ENCODE data around the gene ALDOA.
"Not testable (repeated sequence)": the region's sequence is repeated elsewhere in the genome, so short reads cannot be mapped to it uniquely, and the experiment has no call there.

ALDOA gene

DNA sequence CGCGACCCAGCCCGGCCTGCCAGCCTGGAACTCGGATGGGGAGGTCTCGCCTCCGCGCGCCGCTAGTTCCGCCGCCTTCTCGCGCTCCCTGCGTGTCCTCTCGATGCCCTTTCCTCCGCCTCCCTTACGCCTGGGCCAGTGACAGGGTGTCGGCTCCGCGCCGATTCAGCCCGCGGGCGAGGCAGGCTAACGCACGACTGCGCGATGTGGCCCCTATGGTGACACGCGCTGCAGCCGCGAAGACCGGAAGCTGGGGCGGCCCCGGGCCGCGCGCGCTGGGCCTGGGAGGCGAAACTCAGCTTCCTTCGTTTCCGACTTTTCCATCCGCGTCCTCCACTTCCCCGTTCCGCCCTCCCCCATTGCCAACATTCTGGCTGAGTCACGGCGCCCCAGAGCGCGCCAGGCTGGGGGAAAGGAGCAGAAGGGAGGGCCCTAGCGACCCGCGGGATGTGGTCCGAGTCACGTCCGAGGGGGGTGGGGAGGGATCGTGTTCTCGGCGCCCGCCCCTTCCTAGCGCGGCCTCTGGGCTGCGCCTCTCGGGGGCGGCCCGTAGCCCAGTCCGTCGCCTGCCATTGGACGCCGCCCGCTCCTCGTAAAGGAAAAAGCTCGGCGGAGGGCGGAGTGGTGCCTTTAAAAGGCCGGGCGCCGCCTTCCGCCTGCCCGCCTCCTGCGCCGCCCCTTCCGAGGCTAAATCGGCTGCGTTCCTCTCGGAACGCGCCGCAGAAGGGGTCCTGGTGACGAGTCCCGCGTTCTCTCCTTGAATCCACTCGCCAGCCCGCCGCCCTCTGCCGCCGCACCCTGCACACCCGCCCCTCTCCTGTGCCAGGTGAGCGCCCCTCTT is at the start of gene ALDOA:
TSS of gene ALDOA (plus strand) at position 659 of the 841 bp plus-strand sequence. CDS start 1,138 bp downstream, outside the sequence.
- Mint-ChIP-seq H3K9me3 (no peaks in the 10 kb centered on the region), H3K36me3 (ENCODE audit: low read depth) (peaks cover 43% of the 10 kb centered on the region), H3K27ac (peak within 1 kb of the TSS; percentile 99), H3K4me3 (peak within 1 kb of the TSS; percentile 100), H3K27me3 (ENCODE audit: low read depth) (no peaks in the 10 kb centered on the region), H3K4me1 (ENCODE audit: low read depth) (peaks cover 29% of the 10 kb centered on the region)
- peak; percentile 98 for DNase-seq (ENCODE audit: low spot score)

DNA sequence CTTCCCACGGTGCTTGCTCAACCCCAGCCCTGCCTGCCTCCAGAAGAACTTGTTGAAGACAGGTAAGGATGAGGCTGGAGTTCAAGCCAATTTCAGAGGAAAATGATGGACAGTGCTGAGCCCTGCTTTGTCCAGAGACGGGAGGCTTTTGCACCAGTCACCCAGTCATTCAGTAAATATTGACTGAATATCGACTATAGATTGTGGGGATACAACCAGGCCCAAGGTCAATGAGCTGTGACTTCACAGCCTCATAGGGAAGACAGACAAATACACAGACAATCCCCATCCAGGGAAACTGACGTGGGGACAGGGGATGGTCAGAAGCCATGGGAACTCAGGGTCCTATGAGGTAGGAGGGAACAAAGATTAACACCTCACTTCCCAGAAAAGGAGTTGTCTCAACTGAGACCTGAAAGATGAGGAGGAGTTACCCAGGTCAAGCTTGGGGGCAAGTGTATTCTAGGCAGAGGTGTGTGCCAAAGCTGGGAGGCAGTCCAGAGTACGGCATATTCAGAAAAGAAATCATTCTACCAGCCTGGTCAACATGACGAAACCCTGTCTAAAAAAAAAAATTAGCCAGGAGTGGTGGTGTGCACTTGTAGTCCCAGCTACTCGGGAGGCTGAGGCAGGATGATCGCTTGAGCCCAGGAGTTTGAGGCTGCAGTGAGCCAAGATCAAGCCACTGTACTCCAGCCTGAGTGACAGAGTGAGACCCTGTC is 48.8 kb upstream of the ALDOA start:
- H3K9me3 Mint-ChIP-seq: no peaks in the 10 kb centered on the region
- H3K36me3 Mint-ChIP-seq (ENCODE audit: low read depth): no peaks in the 10 kb centered on the region
- no peak for DNase-seq (ENCODE audit: low spot score)
- H3K27ac Mint-ChIP-seq: no peak overlapping the region
- H3K4me3 Mint-ChIP-seq: no peak overlapping the region
- peaks cover 9% of the 10 kb centered on the region for H3K4me1 Mint-ChIP-seq (ENCODE audit: low read depth)
- H3K27me3 Mint-ChIP-seq (ENCODE audit: low read depth): peaks cover 45% of the 10 kb centered on the region

DNA sequence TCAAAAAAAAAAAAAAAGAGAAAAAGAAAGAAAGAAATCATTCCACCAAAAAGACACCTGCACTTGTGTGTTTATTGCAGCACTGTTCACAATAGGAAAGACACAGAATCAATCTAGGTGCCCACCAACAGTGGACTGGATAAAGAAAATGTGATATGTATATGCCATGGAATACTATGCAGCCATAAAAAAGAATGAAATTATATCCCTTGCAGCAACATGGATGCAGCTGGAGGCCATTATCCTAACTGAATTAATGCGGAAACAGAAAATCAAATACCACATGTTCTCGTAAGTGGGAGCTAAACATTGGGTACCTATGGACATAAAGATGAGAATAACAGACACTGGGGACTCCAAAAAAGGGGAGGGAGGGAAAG is 48.3 kb upstream of the ALDOA start:
- Mint-ChIP-seq H3K9me3 (no peaks in the 10 kb centered on the region), H3K4me3 (no peak overlapping the region), H3K4me1 (ENCODE audit: low read depth) (peaks cover 7% of the 10 kb centered on the region), H3K27ac (no peak overlapping the region), H3K36me3 (ENCODE audit: low read depth) (no peaks in the 10 kb centered on the region), H3K27me3 (ENCODE audit: low read depth) (peaks cover 39% of the 10 kb centered on the region)
- DNase-seq (ENCODE audit: low spot score): no peak

DNA sequence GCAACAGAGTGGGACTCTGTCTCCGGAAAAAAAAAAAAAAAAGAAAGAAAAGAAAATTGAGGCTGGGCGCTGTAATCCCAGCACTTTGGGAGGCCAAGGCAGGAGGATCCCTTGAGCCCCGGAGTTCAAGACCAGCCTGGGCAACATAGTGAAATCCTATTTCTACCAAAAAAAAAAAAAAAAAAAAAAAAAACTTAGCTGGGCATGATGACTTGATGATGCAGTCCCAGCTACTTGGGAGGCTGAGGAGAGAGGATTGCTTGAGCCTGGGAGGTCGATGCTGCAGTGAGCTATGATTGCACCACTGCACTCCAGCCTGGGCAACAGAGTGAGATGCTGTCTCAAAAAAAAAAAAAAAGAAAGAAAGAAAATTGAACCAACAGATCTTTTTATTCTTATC is 47.6 kb upstream of the ALDOA start:
- not testable (repeated sequence) for H3K9me3 Mint-ChIP-seq; H3K27ac Mint-ChIP-seq; DNase-seq (ENCODE audit: low spot score); H3K4me3 Mint-ChIP-seq; H3K4me1 Mint-ChIP-seq (ENCODE audit: low read depth); H3K36me3 Mint-ChIP-seq (ENCODE audit: low read depth)
- peaks cover 33% of the 10 kb centered on the region for H3K27me3 Mint-ChIP-seq (ENCODE audit: low read depth)

DNA sequence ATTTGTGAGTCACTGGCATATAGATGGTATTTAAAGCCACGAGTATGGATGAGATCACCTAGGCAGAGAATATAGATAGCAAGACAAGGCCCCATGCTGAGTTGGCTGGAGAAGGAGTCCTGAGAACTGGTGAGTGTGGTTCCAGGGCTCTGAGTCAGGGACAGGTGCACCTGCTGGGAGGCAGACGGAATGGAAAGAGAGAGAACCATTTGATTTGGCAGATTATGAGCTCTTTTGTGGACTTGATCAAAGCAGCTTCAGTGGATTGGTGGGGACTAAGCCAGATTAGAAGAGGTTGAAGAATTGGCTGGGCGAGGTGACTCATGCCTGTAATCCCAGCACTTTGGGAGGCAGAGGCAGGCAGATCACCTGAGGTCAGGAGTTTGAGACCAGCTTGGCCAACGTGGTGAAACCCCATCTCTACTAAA is 46.8 kb upstream of the ALDOA start:
- H3K4me3 Mint-ChIP-seq: no peak overlapping the region
- H3K27me3 Mint-ChIP-seq (ENCODE audit: low read depth): peaks cover 32% of the 10 kb centered on the region

DNA sequence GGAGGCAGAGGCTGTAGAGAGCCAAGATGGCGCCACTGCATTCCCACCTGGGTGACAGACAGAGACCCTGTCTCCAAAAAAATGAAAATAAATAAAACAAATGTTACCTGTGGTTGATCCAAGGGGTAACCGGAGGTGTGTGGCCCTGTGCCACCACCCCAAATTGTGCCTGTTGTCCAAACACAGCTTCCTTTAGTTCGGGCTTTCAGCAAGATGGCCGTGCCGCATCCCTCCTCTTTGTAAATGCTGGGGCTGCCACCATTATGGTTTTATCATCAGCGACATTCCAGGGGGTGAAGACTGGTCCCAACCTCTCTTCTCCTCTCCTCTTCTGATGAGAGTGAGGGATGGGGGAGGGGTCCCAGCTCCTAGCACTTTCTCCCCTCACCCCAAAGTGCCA is 42.7 kb upstream of the ALDOA start, which contains the start of gene C16orf92:
TSS of gene C16orf92 (plus strand) at position 312 of the 400 bp plus-strand sequence. CDS start 143 bp downstream, outside the sequence.
- H3K4me3 Mint-ChIP-seq: no peak within 1 kb of the TSS
- peaks cover 31% of the 10 kb centered on the region for H3K27me3 Mint-ChIP-seq (ENCODE audit: low read depth)
- no peak within 1 kb of the TSS for H3K27ac Mint-ChIP-seq
- no peaks in the 10 kb centered on the region for H3K9me3 Mint-ChIP-seq
- no peaks in the 10 kb centered on the region for H3K36me3 Mint-ChIP-seq (ENCODE audit: low read depth)
- DNase-seq (ENCODE audit: low spot score): no peak
- H3K4me1 Mint-ChIP-seq (ENCODE audit: low read depth): peaks cover 7% of the 10 kb centered on the region

More for the DNA sequence above, 46.8 kb upstream of the ALDOA start:
- Mint-ChIP-seq H3K36me3 (ENCODE audit: low read depth) (no peaks in the 10 kb centered on the region), H3K4me1 (ENCODE audit: low read depth) (peaks cover 7% of the 10 kb centered on the region), H3K27ac (no peak overlapping the region), H3K9me3 (no peaks in the 10 kb centered on the region)
- DNase-seq (ENCODE audit: low spot score): no peak

DNA sequence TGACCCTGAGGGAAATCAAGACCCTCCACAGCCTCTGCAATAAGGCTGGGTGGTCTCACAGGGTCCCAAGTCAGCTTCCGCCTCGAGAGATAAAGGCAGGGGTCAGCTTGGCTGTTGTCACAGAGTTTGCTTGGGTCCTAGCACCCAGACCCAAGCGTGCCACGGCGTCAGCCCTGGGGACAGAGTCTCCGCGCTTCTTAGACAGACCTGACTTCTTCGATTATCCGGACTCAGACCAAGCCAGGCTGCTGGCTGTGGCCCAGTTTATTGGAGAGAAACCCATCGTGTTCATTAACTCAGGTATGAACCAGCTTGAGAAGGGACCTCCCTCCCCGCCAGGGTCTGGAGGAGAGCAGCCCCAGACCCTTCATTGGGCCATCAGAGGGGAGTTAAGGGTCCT is 42.0 kb upstream of the ALDOA start:
- peaks cover 7% of the 10 kb centered on the region for H3K4me1 Mint-ChIP-seq (ENCODE audit: low read depth)
- H3K27me3 Mint-ChIP-seq (ENCODE audit: low read depth): peaks cover 36% of the 10 kb centered on the region
- H3K36me3 Mint-ChIP-seq (ENCODE audit: low read depth): no peaks in the 10 kb centered on the region
- DNase-seq (ENCODE audit: low spot score): no peak
- H3K4me3 Mint-ChIP-seq: no peak overlapping the region
- no peak overlapping the region for H3K27ac Mint-ChIP-seq
- H3K9me3 Mint-ChIP-seq: no peaks in the 10 kb centered on the region

DNA sequence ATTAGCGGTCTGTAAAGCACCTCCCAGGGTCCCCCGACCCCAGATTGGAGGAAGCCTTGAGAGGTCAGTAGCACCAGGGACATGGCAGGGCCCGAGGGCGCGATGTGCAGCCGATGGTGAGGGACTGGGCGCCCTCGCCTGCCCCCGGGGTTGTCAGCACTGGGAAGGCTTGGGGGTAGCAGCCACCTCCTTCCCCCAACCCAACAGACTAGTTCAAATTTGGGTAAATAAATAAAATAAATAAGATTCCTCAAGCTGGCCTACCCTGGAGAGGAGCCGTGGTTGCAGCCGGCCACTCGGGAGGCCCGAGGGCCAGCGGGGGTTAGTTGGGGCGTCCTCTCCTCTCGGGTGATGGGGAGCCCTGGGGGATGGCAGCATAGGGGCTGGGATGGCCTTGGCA is 41.1 kb upstream of the ALDOA start:
- H3K36me3 Mint-ChIP-seq (ENCODE audit: low read depth): no peaks in the 10 kb centered on the region
- no peak overlapping the region for H3K4me3 Mint-ChIP-seq
- peaks cover 7% of the 10 kb centered on the region for H3K4me1 Mint-ChIP-seq (ENCODE audit: low read depth)
- no peaks in the 10 kb centered on the region for H3K9me3 Mint-ChIP-seq
- H3K27me3 Mint-ChIP-seq (ENCODE audit: low read depth): peaks cover 40% of the 10 kb centered on the region
- DNase-seq (ENCODE audit: low spot score): no peak
- no peak overlapping the region for H3K27ac Mint-ChIP-seq

DNA sequence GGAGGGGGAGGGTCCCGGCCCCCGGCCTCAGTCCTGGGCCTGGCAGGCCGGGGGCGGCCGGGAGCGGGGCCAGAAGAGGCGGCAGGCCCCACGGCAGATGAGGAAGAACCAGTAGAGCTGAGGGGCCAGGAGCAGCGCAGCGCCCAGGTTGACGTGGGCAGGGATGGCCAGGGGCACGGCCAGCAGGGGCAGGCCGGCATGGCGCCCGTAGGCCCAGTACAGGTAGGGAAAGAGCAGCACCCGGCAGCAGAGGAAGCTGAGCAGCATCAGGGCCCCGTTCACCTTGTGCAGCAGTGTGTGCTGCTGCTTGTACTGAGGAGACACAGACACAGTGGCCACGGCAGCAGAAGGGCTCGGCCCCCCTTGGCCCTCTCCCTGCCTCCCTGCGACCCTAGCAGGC is 40.4 kb upstream of the ALDOA start:
- Mint-ChIP-seq H3K9me3 (no peaks in the 10 kb centered on the region), H3K27ac (no peak overlapping the region), H3K36me3 (ENCODE audit: low read depth) (no peaks in the 10 kb centered on the region), H3K4me3 (no peak overlapping the region), H3K27me3 (ENCODE audit: low read depth) (peaks cover 47% of the 10 kb centered on the region), H3K4me1 (ENCODE audit: low read depth) (peaks cover 7% of the 10 kb centered on the region)
- no peak for DNase-seq (ENCODE audit: low spot score)

DNA sequence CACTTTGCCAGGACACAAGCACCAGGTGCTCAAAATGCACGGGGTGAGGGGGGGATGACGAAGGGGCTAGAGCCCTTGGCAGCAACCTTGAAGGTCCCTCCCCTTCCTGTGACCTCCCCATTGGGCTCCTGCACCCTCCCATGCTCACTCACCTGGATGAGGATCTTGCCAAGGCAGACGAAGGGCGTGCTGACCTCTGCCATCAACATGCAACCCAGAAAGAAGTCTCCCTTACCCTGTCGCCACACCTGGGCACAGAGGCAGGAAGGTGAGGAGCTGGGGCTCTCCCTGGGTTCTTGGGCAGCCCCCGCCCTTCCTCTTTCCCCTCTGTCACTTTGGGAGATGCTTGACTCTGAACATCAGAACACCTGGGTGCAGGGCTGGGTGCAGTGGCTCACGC is 40.0 kb upstream of the ALDOA start:
- H3K36me3 Mint-ChIP-seq (ENCODE audit: low read depth): no peaks in the 10 kb centered on the region
- DNase-seq (ENCODE audit: low spot score): no peak
- H3K4me1 Mint-ChIP-seq (ENCODE audit: low read depth): peaks cover 7% of the 10 kb centered on the region
- no peak overlapping the region for H3K27ac Mint-ChIP-seq
- H3K4me3 Mint-ChIP-seq: no peak overlapping the region
- no peaks in the 10 kb centered on the region for H3K9me3 Mint-ChIP-seq
- peaks cover 45% of the 10 kb centered on the region for H3K27me3 Mint-ChIP-seq (ENCODE audit: low read depth)

DNA sequence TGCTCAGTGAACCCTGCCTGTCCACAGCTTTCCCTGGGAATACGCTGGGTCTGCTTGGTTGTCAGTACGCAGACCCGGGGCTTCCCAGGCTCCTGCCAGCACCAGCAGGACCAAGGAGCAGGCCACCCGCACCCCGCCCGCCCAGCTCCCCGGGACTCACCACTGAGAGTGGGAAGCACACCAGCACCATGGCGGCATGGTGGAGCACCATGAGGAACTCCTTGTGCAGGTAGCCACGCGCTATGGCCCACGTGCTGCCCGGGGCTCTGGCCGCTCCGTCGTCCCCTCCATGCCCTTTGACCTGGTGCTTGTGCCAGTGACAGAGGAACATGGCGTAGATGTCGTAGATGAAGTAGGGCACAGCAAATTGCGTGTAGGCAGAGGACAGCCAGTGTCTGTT is 39.1 kb upstream of the ALDOA start:
- Mint-ChIP-seq H3K4me1 (ENCODE audit: low read depth) (no peaks in the 10 kb centered on the region), H3K36me3 (ENCODE audit: low read depth) (no peaks in the 10 kb centered on the region), H3K9me3 (no peaks in the 10 kb centered on the region), H3K4me3 (no peak overlapping the region), H3K27ac (no peak overlapping the region), H3K27me3 (ENCODE audit: low read depth) (peaks cover 42% of the 10 kb centered on the region)
- DNase-seq (ENCODE audit: low spot score): no peak

DNA sequence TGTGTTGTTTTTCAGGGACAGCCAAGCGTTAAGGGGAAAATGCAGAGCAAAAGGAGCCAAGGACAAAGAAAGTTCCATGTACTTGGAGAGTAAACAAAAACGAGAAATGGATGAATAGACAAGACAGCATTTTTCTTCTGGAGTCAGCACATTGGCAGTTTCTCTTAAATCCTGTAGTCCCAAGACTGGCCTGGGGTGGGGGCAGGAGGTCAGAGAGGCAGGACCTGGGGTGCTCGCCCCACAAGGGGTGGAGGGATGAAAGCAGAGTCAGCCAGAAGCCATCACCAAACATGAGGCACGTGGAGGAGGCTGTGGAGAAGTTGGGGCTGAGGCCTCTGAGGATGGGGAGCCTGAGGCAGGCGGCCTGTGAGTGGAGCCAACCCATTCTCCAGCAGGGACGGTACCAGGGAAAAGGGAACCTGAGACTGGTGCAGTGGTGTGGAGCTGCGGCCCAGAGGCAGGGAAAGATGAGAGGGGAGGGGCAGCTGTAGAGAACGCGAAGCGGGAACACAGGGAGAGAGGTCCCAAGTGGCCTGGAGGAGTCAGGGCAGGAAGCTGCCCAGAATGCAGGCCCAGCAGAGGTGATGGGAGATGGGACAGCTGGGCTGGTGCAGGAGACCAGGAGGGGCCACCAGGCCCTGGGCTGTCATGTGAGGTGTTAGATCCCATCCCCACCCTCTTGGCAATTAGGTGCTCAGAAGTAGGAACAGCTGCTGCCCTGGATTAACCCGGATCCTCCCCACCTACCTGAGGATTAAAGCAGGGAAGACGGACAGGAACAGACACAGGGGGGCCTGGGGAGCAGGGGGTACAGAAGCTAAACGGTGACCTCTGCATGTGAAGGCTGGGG is 37.7 kb upstream of the ALDOA start:
- Mint-ChIP-seq H3K36me3 (ENCODE audit: low read depth) (peaks cover 1% of the 10 kb centered on the region), H3K9me3 (no peaks in the 10 kb centered on the region), H3K4me1 (ENCODE audit: low read depth) (peaks cover 4% of the 10 kb centered on the region), H3K4me3 (no peak overlapping the region), H3K27ac (no peak overlapping the region), H3K27me3 (ENCODE audit: low read depth) (peaks cover 52% of the 10 kb centered on the region)
- DNase-seq (ENCODE audit: low spot score): no peak

DNA sequence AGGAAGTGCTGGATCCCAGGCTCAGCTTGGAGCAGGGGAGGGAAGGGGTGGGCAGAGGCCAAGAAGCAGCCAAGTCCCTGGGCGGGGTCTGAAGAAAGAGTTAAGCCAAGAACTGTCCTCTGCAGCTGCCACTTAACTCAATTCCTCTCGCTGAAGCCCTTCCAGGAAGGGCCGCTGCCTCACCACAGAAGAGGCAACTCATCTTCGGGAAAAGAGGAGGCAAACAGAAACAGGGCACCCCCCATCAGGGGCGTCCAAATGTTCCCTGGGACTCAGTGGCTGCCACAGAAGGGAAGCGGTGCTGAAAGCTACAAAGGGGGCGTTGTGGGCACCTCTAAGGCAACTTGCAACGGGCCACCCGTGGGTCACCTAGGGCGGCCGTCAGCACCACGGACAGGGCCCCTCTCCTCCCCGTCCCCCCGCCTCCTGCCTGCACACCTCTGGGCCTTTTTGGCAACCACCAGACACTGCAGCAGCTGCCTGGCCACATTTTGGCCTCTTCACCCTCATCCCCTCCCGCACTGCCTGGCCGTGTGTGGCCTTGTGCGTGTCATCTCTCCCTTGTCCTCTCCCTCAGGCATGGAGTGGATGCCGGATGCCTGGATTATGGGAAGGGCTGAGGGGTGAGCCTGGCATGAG is 37.0 kb upstream of the ALDOA start:
- peaks cover 1% of the 10 kb centered on the region for H3K36me3 Mint-ChIP-seq (ENCODE audit: low read depth)
- H3K4me3 Mint-ChIP-seq: no peak overlapping the region
- no peak overlapping the region for H3K27ac Mint-ChIP-seq
- H3K4me1 Mint-ChIP-seq (ENCODE audit: low read depth): peaks cover 4% of the 10 kb centered on the region
- peaks cover 52% of the 10 kb centered on the region for H3K27me3 Mint-ChIP-seq (ENCODE audit: low read depth)
- no peaks in the 10 kb centered on the region for H3K9me3 Mint-ChIP-seq
- DNase-seq (ENCODE audit: low spot score): peak; percentile 19

All from T-helper 2 cell treated with Interferon-gamma antibody and Interleukin-4, amounts not matched to agents 5 μg/mL and 100 μg/mL, for 36 hours (primary cell).